ENCODE data around the gene FNDC3B. TPM values are rescaled to one million over a fixed set of nuclear protein-coding genes. Genes with fewer than 3 reads are reported as not detected.

The FNDC3B gene
- total RNA-seq, 4 donors from 2014 or later: 49.7 to 188 (median 165) TPM

DNA sequence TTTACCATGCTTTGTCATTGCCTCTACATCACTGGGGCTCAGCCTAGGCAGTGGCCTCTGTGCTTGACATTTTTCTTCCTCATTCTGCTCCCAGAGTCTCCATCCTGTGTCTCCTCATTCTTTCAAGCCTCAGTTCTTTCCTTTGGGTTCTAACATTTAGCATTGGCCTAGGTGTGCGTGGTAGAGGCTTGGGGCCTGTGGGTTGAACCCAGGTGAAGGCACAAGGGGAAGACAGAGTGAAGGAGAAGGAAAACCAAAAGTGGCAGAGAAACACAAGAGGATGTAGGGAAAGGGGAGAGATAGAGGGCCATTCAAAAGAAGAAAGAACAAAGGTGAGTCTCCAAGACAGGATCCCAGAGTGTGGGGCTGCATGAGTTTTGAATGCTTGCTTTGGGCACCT is 75.7 kb downstream of the FNDC3B start:
- Histone ChIP-seq H3K4me3 (no peak overlapping the region), H3K36me3 (no peaks in the 10 kb centered on the region), H3K4me1 (no peaks in the 10 kb centered on the region), H3K27me3 (no peaks in the 10 kb centered on the region), H3K27ac (no peak overlapping the region), H3K9me3 (no peaks in the 10 kb centered on the region)
- no peak for DNase-seq
- TF ChIP-seq, protein P1, sequence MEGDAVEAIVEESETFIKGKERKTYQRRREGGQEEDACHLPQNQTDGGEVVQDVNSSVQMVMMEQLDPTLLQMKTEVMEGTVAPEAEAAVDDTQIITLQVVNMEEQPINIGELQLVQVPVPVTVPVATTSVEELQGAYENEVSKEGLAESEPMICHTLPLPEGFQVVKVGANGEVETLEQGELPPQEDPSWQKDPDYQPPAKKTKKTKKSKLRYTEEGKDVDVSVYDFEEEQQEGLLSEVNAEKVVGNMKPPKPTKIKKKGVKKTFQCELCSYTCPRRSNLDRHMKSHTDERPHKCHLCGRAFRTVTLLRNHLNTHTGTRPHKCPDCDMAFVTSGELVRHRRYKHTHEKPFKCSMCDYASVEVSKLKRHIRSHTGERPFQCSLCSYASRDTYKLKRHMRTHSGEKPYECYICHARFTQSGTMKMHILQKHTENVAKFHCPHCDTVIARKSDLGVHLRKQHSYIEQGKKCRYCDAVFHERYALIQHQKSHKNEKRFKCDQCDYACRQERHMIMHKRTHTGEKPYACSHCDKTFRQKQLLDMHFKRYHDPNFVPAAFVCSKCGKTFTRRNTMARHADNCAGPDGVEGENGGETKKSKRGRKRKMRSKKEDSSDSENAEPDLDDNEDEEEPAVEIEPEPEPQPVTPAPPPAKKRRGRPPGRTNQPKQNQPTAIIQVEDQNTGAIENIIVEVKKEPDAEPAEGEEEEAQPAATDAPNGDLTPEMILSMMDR (IDR thresholded peaks at IDR 0.05): no peak
- TF ChIP-seq POLR2A (IDR thresholded peaks at IDR 0.05): no peak
- intact Hi-C loops (cut with DNase I; ENCODE audit: low total_unique reads): no loop called here

DNA sequence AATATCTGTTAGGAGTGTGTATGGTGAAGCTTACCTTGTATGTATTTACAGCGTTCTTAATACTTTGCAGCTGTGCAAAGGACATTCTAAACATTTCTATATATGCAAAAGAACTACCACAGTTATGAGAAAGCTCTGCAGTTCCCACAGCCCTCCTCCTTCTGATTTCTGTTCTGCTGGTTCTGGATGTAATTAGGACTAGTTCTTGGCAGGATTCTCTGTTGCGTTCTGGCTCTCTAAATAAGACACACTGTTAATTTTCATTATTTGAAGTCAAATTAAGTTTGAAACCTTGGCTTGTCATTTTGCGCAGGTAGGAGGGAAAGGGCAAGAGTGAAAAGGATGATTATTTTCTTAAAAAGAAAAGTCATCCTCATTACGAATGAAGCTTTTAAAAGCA is 76.4 kb downstream of the FNDC3B start:
- Histone ChIP-seq H3K36me3 (no peaks in the 10 kb centered on the region), H3K9me3 (no peaks in the 10 kb centered on the region), H3K27me3 (no peaks in the 10 kb centered on the region), H3K27ac (peak overlapping the region in 1 of 2 donors; percentile 29), H3K4me3 (no peak overlapping the region), H3K4me1 (no peaks in the 10 kb centered on the region)
- DNase-seq: no peak
- TF ChIP-seq POLR2A (IDR thresholded peaks at IDR 0.05): no peak
- TF ChIP-seq, protein P1 (IDR thresholded peaks at IDR 0.05): no peak
- intact Hi-C loops (cut with DNase I; ENCODE audit: low total_unique reads): no loop called here

DNA sequence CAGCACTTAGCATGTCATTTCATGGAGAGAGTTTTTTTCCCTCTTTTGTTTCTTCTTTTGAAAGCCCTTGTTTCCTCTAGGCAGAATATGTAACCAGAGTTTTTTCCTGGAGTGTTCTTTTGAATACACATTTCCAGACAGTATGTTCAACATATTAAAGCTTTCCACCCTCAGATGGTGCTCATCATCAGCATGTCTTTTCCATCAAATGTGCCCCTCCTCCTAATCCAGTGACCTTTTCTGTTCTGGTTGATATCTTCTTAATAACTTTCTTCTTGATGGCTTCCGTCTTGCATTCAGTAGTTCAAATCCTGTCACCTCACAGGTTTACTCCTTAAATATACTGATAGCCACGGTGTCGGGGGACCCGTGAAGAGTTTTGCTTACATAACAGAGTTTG is 78.6 kb downstream of the FNDC3B start:
- no peak for DNase-seq
- Histone ChIP-seq H3K9me3 (no peaks in the 10 kb centered on the region), H3K27ac (no peak overlapping the region), H3K27me3 (no peaks in the 10 kb centered on the region), H3K4me1 (no peaks in the 10 kb centered on the region), H3K36me3 (no peaks in the 10 kb centered on the region), H3K4me3 (no peak overlapping the region)
- intact Hi-C loops (cut with DNase I; ENCODE audit: low total_unique reads): no loop called here
- TF ChIP-seq, protein P1 (IDR thresholded peaks at IDR 0.05): no peak
- no peak for TF ChIP-seq POLR2A (IDR thresholded peaks at IDR 0.05)

DNA sequence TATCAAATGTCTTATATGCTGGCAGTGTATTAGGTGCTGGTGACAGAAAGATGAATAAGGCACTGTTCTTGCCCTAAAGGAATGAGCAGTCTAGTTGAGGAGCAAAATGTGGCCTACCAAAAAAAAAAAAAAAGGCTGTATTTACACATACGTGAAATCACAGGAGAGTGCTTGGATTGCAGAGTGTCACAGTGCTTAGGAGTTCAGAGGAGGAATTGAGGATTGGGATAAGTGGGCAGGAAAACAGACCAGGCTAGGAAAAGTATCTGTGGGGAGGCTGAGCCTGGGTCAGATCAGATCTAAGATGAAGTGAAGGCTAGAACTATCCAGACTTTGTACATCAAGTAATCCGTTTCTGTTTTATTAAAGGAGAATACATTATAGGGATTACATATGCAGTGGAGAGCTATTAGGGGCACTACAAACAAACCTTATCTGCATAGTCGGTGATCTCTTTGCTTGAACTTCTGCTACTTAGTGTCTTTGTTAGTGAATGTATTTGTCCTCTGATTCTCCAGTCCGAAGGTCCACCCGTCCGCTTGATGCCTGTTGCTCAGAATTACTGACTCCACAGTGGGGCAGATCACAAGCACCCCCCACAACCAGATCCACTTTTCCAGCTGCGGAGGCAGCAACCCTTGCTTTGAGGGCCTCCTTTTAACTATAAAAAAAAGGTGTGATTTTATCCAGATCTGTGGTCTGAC is 80.0 kb downstream of the FNDC3B start:
- no peak overlapping the region for H3K4me3 ChIP-seq
- no peaks in the 10 kb centered on the region for H3K9me3 ChIP-seq
- H3K27me3 ChIP-seq: no peaks in the 10 kb centered on the region
- H3K36me3 ChIP-seq: no peaks in the 10 kb centered on the region
- DNase-seq: no peak
- no peak for TF ChIP-seq POLR2A (IDR thresholded peaks at IDR 0.05)
- TF ChIP-seq, protein P1 (IDR thresholded peaks at IDR 0.05): no peak
- intact Hi-C loops (cut with DNase I; ENCODE audit: low total_unique reads): no loop called here
- no peaks in the 10 kb centered on the region for H3K4me1 ChIP-seq
- H3K27ac ChIP-seq: no peak overlapping the region

GRCh38 chr3:172120912-172121311 is 81.5 kb downstream of the FNDC3B start:
- intact Hi-C loops (cut with DNase I; ENCODE audit: low total_unique reads): no loop called here
- Histone ChIP-seq H3K27ac (no peak overlapping the region), H3K27me3 (no peaks in the 10 kb centered on the region), H3K4me3 (no peak overlapping the region), H3K4me1 (peaks cover 6 to 10% of the 10 kb centered on the region in 2 donors), H3K36me3 (no peaks in the 10 kb centered on the region), H3K9me3 (no peaks in the 10 kb centered on the region)
- DNase-seq: no peak
- TF ChIP-seq POLR2A (IDR thresholded peaks at IDR 0.05): no peak
- TF ChIP-seq, protein P1 (IDR thresholded peaks at IDR 0.05): no peak
